Heart right ventricle (tissue), 16 donors: ENCODE results near the gene GUSB. TPM values are rescaled to one million over a fixed set of nuclear protein-coding genes. Genes with fewer than 3 reads are reported as not detected.
"Not testable (repeated sequence)": the region's sequence is repeated elsewhere in the genome, so short reads cannot be mapped to it uniquely, and the experiment has no call there.

Experiments used
- ATAC-seq, 8 donors: fragments of 200-7000 bp; cut with Tn5 transposase; one replicate each; pipeline ENCODE4 v1.9.1; 2020; ENCODE audit warnings: mild to moderate bottlenecking in 8 of 8, moderate library complexity in 8 of 8, moderate number of reproducible peaks in 1 of 8
- DNase-seq, 2 donors: peaks; one replicate each; pipeline ENCODE4 v3.0.0-alpha.2; 2020
- H3K27ac ChIP-seq, 10 donors: fragments of 200-600 bp; sonication (generic) in 2 of 10; one replicate each; pipeline versions ENCODE4 v1.5.0 to v1.8.0; 2020 to 2022; ENCODE audit warnings: mild to moderate bottlenecking in 3 of 10
- H3K27me3 ChIP-seq, 7 donors: fragments of 200-600 bp; one replicate each; pipeline ENCODE4 v1.8.0; 2021 to 2022; ENCODE audit warnings: mild to moderate bottlenecking in 2 of 7
- H3K36me3 ChIP-seq, 9 donors: fragments of 200-600 bp; sonication (generic) in 1 of 9; one replicate each; pipeline versions ENCODE4 v1.5.0 to v1.8.0; 2020 to 2022; ENCODE audit warnings: mild to moderate bottlenecking in 2 of 9
- H3K4me1 ChIP-seq, 9 donors: fragments of 200-600 bp; sonication (generic) in 1 of 9; one replicate each; pipeline versions ENCODE4 v1.5.0 to v1.8.0; 2020 to 2022; ENCODE audit warnings: mild to moderate bottlenecking in 4 of 9
- H3K4me3 ChIP-seq, 10 donors: fragments of 200-600 bp; sonication (generic) in 2 of 10; one replicate each; pipeline versions ENCODE4 v1.5.0 to v1.8.0; 2020 to 2022; ENCODE audit warnings: mild to moderate bottlenecking in 7 of 10, moderate library complexity in 2 of 10
- H3K9me3 ChIP-seq, 11 donors: fragments of 200-600 bp in 10 of 11; sonication (generic) in 2 of 11; one replicate each; pipeline versions ENCODE4 v1.5.0 to v1.8.0; 2013 to 2022; ENCODE audit warnings: mild to moderate bottlenecking in 2 of 11, control low read depth in 1 of 11, moderate library complexity in 1 of 11
- CTCF ChIP-seq, 9 donors: fragments of 200-600 bp; sonication (generic) in 2 of 9; IDR thresholded peaks; one replicate each; pipeline versions ENCODE4 v1.5.0 to v1.8.0; 2021 to 2022; ENCODE audit warnings: antibody characterized with exemption in 9 of 9, mild to moderate bottlenecking in 5 of 9, moderate library complexity in 1 of 9
- WGBS, 2 donors: extraction: QIAGEN DNeasy Blood & Tissue Kit; methylation state at CpG; one replicate each; pipeline ENCODE4 v1.1.7; 2013; ENCODE audit warnings: inconsistent platforms in 1 of 2; 5-methylcytosine and 5-hydroxymethylcytosine counted together
- intact Hi-C, 10 donors: fragments of 100-400 bp; cut with DNase I; formaldehyde crosslinking; loops; one replicate each; pipeline versions ENCODE4 v1.11.1 to v1.14.2; 2022
- polyA plus RNA-seq, 2 donors: library from polyadenylated mRNA; stranded (reverse); fragments of 200-250 nt; gene quantifications; one replicate each; pipeline ENCODE4 v1.2.3, GENCODE V29; 2013
- total RNA-seq, 10 donors: library from RNA; stranded (reverse); fragmentation: NEBNext Ultra II Directional in 3 of 10; extraction: Animal tissue kit (Norgen Biotek cat#: 25700) in 3 of 10; gene quantifications; one replicate each; pipeline versions ENCODE4 v1.2.1 to v1.2.4, GENCODE V29; 2021 to 2023
- donor health status: Arrhythmogenic right ventricular cardiomyopathy.
- donor health status: ischemic (EF 13 %, LVEDD 7.1; RV severe dilation, severe dysfunction).
- donor health status: healthy with polysubstance abuse.
- donor health status: DM: no; HTN: yes; CAD: no.
- donor health status: DM: no; HTN: no; CAD: no.
- donor health status: ischemic (EF 25% LVEDD 6.9; RV normal size, moderate dysfunction).
- donor health status: ischemic (EF 25% LVEDD 5.7; RV mildly dilated, moderate dysfunction).
- donor health status: healthy.
- donor health status: DM: yes; HTN: yes; CAD: no.
- donor health status: Ischemic cardiomyopathy.
- donor health status: ischemic (EF 35%, LVEDD 5.7; RV mildly dilated, moderate dysfunction).
- donor health status: nonischemic (EF 11% LVEDD 7.7; RV severe dilation, severe dysfunction).
- donor health status: DM: yes; HTN: yes; CAD: no.
- donor health status: PGD.
- donor health status: ischemic (EF 29% LVEDD 5.4; RV normal size, mild dysfunction).
- donor health status: nonischemic (EF 23%, LVEDD 6.1; RV moderate dilation, normal function).

The GUSB gene
- total and polyA plus RNA-seq, 12 donors, result 10.8 to 30.6 (median 16.9) TPM

GRCh38 chr7:65966146-65966545 is 15.9 kb downstream of the GUSB start:
- H3K4me1 ChIP-seq, result no peaks in the 10 kb centered on the region
- no peak overlapping the region for H3K27ac ChIP-seq
- no peaks in the 10 kb centered on the region for H3K27me3 ChIP-seq
- peaks cover 0 to 100% (median 79%) of the 10 kb centered on the region in 9 donors for H3K36me3 ChIP-seq
- no peaks in the 10 kb centered on the region for H3K9me3 ChIP-seq
- no peak overlapping the region for H3K4me3 ChIP-seq
- no peak for TF ChIP-seq CTCF (IDR thresholded peaks at IDR 0.05)
- no peak for ATAC-seq
- DNase-seq, result no peak
- intact Hi-C loops, result no loop called here
- 93 to 94% methylated on average over 6 of the region's 6 CpGs for WGBS, 2 donors

GRCh38 chr7:65964671-65965070 is 17.3 kb downstream of the GUSB start:
- H3K4me3 ChIP-seq, H3K9me3 ChIP-seq, ATAC-seq, H3K27me3 ChIP-seq, H3K27ac ChIP-seq, H3K4me1 ChIP-seq, intact Hi-C loops, DNase-seq: not testable (repeated sequence)
- peaks cover 0 to 100% (median 87%) of the 10 kb centered on the region in 9 donors for H3K36me3 ChIP-seq
- WGBS, 2 donors, result 91 to 96% methylated on average over 3 of the region's 3 CpGs

- Histone ChIP-seq H3K4me1 (no peaks in the 10 kb centered on the region), H3K27me3 (no peaks in the 10 kb centered on the region), H3K27ac (no peak overlapping the region), H3K36me3 (peaks cover 0 to 100% (median 65%) of the 10 kb centered on the region in 9 donors), H3K9me3 (no peaks in the 10 kb centered on the region), H3K4me3 (no peak overlapping the region)
- no peak for TF ChIP-seq CTCF (IDR thresholded peaks at IDR 0.05)
- intact Hi-C loops, result no loop called here
- no peak for ATAC-seq
- WGBS, 2 donors, result 91% methylated on average over 6 of the region's 6 CpGs
- no peak for DNase-seq
Measured at GRCh38 chr7:65962033-65962432, 20.0 kb downstream of the GUSB start.

- no peak for TF ChIP-seq CTCF (IDR thresholded peaks at IDR 0.05)
- H3K4me3 ChIP-seq, result no peak overlapping the region
- no peaks in the 10 kb centered on the region for H3K4me1 ChIP-seq
- 71 to 80% methylated on average over 19 of the region's 19 CpGs for WGBS, 2 donors
- ATAC-seq (no peak), DNase-seq (no peak)
- intact Hi-C loops, result no loop called here
- no peaks in the 10 kb centered on the region for H3K9me3 ChIP-seq
- no peaks in the 10 kb centered on the region for H3K27me3 ChIP-seq
- no peak overlapping the region for H3K27ac ChIP-seq
- peaks cover 0 to 100% (median 51%) of the 10 kb centered on the region in 9 donors for H3K36me3 ChIP-seq
Measured at GRCh38 chr7:65960351-65961074, 21.5 kb downstream of the GUSB start.

GRCh38 chr7:65955718-65956117 is 26.3 kb downstream of the GUSB start:
- H3K4me1 ChIP-seq, result no peaks in the 10 kb centered on the region
- H3K27ac ChIP-seq, result no peak overlapping the region
- peaks cover 0 to 76% (median 12%) of the 10 kb centered on the region in 9 donors for H3K36me3 ChIP-seq
- no peak for TF ChIP-seq CTCF (IDR thresholded peaks at IDR 0.05)
- H3K27me3 ChIP-seq, result no peaks in the 10 kb centered on the region
- no peak for DNase-seq
- intact Hi-C loops, result no loop called here
- WGBS, 2 donors, result 95 to 97% methylated on average over 4 of the region's 4 CpGs
- ATAC-seq, result no peak
- no peak overlapping the region for H3K4me3 ChIP-seq
- H3K9me3 ChIP-seq, result no peaks in the 10 kb centered on the region
